Measurements from ENCODE around the gene ZMYM4. TPM values are rescaled to one million over a fixed set of nuclear protein-coding genes. Genes with fewer than 3 reads are reported as not detected.

Gene ZMYM4
- total RNA-seq, 1 donor from 2014 or later: 92.6 TPM

GRCh38 chr1:35255276-35255675, 13.2 kb upstream of the ZMYM4 start:
- Mint-ChIP-seq H3K36me3 (ENCODE audit: low read depth) (no peaks in the 10 kb centered on the region), H3K4me3 (no peak overlapping the region), H3K4me1 (no peaks in the 10 kb centered on the region), H3K27ac (ENCODE audit: unreplicated experiment) (no peak overlapping the region), H3K27me3 (ENCODE audit: low read depth) (no peaks in the 10 kb centered on the region), H3K9me3 (no peaks in the 10 kb centered on the region)
- no peak for DNase-seq (ENCODE audit: low read depth, low spot score)
- TF ChIP-seq CTCF (conservative IDR thresholded peaks at IDR 0.05): no peak

GRCh38 chr1:35259561-35259960, 8.9 kb upstream of the ZMYM4 start:
- H3K27me3 Mint-ChIP-seq (ENCODE audit: low read depth): no peaks in the 10 kb centered on the region
- H3K27ac Mint-ChIP-seq (ENCODE audit: unreplicated experiment): no peak overlapping the region
- H3K4me1 Mint-ChIP-seq: peaks cover under 1% of the 10 kb centered on the region
- H3K36me3 Mint-ChIP-seq (ENCODE audit: low read depth): no peaks in the 10 kb centered on the region
- DNase-seq (ENCODE audit: low read depth, low spot score): no peak
- H3K9me3 Mint-ChIP-seq: no peaks in the 10 kb centered on the region
- no peak for TF ChIP-seq CTCF (conservative IDR thresholded peaks at IDR 0.05)
- H3K4me3 Mint-ChIP-seq: no peak overlapping the region

GRCh38 chr1:35261412-35262120, 6.9 kb upstream of the ZMYM4 start:
- DNase-seq (ENCODE audit: low read depth, low spot score): no peak
- H3K27ac Mint-ChIP-seq (ENCODE audit: unreplicated experiment): no peak overlapping the region
- TF ChIP-seq CTCF (conservative IDR thresholded peaks at IDR 0.05): no peak

GRCh38 chr1:35264035-35264434, 4.5 kb upstream of the ZMYM4 start:
- no peak for TF ChIP-seq CTCF (conservative IDR thresholded peaks at IDR 0.05)
- Mint-ChIP-seq H3K27ac (ENCODE audit: unreplicated experiment) (no peak overlapping the region), H3K36me3 (ENCODE audit: low read depth) (peaks cover 4% of the 10 kb centered on the region), H3K27me3 (ENCODE audit: low read depth) (no peaks in the 10 kb centered on the region), H3K4me3 (no peak overlapping the region), H3K4me1 (peaks cover 18% of the 10 kb centered on the region), H3K9me3 (peaks cover 4% of the 10 kb centered on the region)
- no peak for DNase-seq (ENCODE audit: low read depth, low spot score)

More at GRCh38 chr1:35261412-35262120, 6.9 kb upstream of the ZMYM4 start:
- no peaks in the 10 kb centered on the region for H3K9me3 Mint-ChIP-seq
- H3K4me3 Mint-ChIP-seq: no peak overlapping the region
- no peaks in the 10 kb centered on the region for H3K27me3 Mint-ChIP-seq (ENCODE audit: low read depth)
- peaks cover 12% of the 10 kb centered on the region for H3K4me1 Mint-ChIP-seq
- no peaks in the 10 kb centered on the region for H3K36me3 Mint-ChIP-seq (ENCODE audit: low read depth)

- peaks cover 4% of the 10 kb centered on the region for H3K36me3 Mint-ChIP-seq (ENCODE audit: low read depth)
- peaks cover 23% of the 10 kb centered on the region for H3K4me1 Mint-ChIP-seq
- H3K27me3 Mint-ChIP-seq (ENCODE audit: low read depth): no peaks in the 10 kb centered on the region
- no peak for TF ChIP-seq CTCF (conservative IDR thresholded peaks at IDR 0.05)
- H3K4me3 Mint-ChIP-seq: no peak overlapping the region
- H3K27ac Mint-ChIP-seq (ENCODE audit: unreplicated experiment): no peak overlapping the region
- peaks cover 4% of the 10 kb centered on the region for H3K9me3 Mint-ChIP-seq
- DNase-seq (ENCODE audit: low read depth, low spot score): no peak
These were observed 3.6 kb upstream of the ZMYM4 start for GRCh38 chr1:35264871-35265270.
